DND-41 (cell line): Measurements from ENCODE around the gene CCNG2.

ENCODE experiments used
- ATAC-seq: fragments of 200-7000 bp; cut with Tn5 transposase; 3 replicates; pipeline ENCODE4 v1.9.1; 2021; ENCODE audit warnings: low read depth; ENCODE audit not compliant: insufficient read depth
- DNase-seq: peaks from one replicate; pipeline ENCODE4 v3.0.0-alpha.2; 2020
- H2AFZ ChIP-seq: 2 replicates; pipeline ENCODE4 v1.6.0; 2012; ENCODE audit warnings: low read depth, low read length
- H3K27ac ChIP-seq: 2 replicates; pipeline ENCODE4 v1.5.1; 2012; ENCODE audit warnings: low read length, inconsistent platforms
- H3K27me3 ChIP-seq: fragments of 200-600 bp; sonication (generic); 2 replicates; pipeline ENCODE4 v1.6.0; 2012; ENCODE audit warnings: low read length, mild to moderate bottlenecking, inconsistent platforms; ENCODE audit not compliant: insufficient read depth, poor library complexity
- H3K36me3 ChIP-seq: 2 replicates; pipeline ENCODE4 v1.5.1; 2012; ENCODE audit warnings: low read length, inconsistent platforms; ENCODE audit not compliant: insufficient read depth
- H3K4me1 ChIP-seq: 2 replicates; pipeline ENCODE4 v1.5.1; 2012; ENCODE audit warnings: mild to moderate bottlenecking, low read length; ENCODE audit not compliant: insufficient read depth
- H3K4me2 ChIP-seq: 2 replicates; pipeline ENCODE4 v1.6.0; 2012; ENCODE audit warnings: mild to moderate bottlenecking, moderate library complexity, low read length, inconsistent platforms; ENCODE audit not compliant: insufficient read depth
- H3K4me3 ChIP-seq, 2 experiments: fragments of 200-600 bp in 1 of 2; shearing (Covaris generic) in 1 of 2; 2 replicates each; pipeline ENCODE4 v1.5.1; 2012 to 2016; ENCODE audit warnings: inconsistent platforms in 2 of 2, low read length in 2 of 2, mild to moderate bottlenecking in 2 of 2, low read depth in 1 of 2, moderate library complexity in 1 of 2
- H3K79me2 ChIP-seq: 2 replicates; pipeline ENCODE4 v1.6.0; 2012; ENCODE audit warnings: low read length, inconsistent platforms; ENCODE audit not compliant: insufficient read depth
- H3K9ac ChIP-seq: 2 replicates; pipeline ENCODE4 v1.6.0; 2012; ENCODE audit warnings: low read depth, mild to moderate bottlenecking, inconsistent platforms, low read length, moderate library complexity
- H3K9me3 ChIP-seq: 2 replicates; pipeline ENCODE4 v1.5.1; 2012; ENCODE audit warnings: low read length, moderate library complexity, mild to moderate bottlenecking, inconsistent platforms; ENCODE audit not compliant: insufficient read depth, severe bottlenecking
- H4K20me1 ChIP-seq: 2 replicates; pipeline ENCODE4 v1.6.0; 2012; ENCODE audit warnings: low read length; ENCODE audit not compliant: insufficient read depth
- EZH2 ChIP-seq: IDR thresholded peaks from 3 replicates; pipeline ENCODE4 v1.6.1; 2012; ENCODE audit warnings: borderline replicate concordance, low read depth, mild to moderate bottlenecking, moderate library complexity, low read length, inconsistent platforms; ENCODE audit not compliant: severe bottlenecking
- TF ChIP-seq, protein P1 (sequence below): IDR thresholded peaks from 2 replicates; pipeline ENCODE4 v1.5.1; 2012; ENCODE audit warnings: borderline replicate concordance, low read length, moderate library complexity, mild to moderate bottlenecking; ENCODE audit not compliant: poor library complexity, severe bottlenecking; ENCODE audit errors: extremely low read depth

CCNG2 gene

GRCh38 chr4:77203380-77204197, 46.6 kb downstream of the CCNG2 start:
- Histone ChIP-seq H3K4me1 (no peaks in the 10 kb centered on the region), H2AFZ (no peak overlapping the region), H3K4me2 (no peak overlapping the region), H3K9me3 (no peaks in the 10 kb centered on the region), H3K79me2 (no peaks in the 10 kb centered on the region), H3K27ac (no peak overlapping the region), H3K36me3 (no peaks in the 10 kb centered on the region), H3K27me3 (no peaks in the 10 kb centered on the region), H3K9ac (no peak overlapping the region), H3K4me3 (no peak overlapping the region), H4K20me1 (no peaks in the 10 kb centered on the region)
- no peak for TF ChIP-seq EZH2
- TF ChIP-seq, protein P1, sequence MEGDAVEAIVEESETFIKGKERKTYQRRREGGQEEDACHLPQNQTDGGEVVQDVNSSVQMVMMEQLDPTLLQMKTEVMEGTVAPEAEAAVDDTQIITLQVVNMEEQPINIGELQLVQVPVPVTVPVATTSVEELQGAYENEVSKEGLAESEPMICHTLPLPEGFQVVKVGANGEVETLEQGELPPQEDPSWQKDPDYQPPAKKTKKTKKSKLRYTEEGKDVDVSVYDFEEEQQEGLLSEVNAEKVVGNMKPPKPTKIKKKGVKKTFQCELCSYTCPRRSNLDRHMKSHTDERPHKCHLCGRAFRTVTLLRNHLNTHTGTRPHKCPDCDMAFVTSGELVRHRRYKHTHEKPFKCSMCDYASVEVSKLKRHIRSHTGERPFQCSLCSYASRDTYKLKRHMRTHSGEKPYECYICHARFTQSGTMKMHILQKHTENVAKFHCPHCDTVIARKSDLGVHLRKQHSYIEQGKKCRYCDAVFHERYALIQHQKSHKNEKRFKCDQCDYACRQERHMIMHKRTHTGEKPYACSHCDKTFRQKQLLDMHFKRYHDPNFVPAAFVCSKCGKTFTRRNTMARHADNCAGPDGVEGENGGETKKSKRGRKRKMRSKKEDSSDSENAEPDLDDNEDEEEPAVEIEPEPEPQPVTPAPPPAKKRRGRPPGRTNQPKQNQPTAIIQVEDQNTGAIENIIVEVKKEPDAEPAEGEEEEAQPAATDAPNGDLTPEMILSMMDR = peak; percentile 77
- DNase-seq = peak; percentile 54
- ATAC-seq = peak; percentile 74

DNA sequence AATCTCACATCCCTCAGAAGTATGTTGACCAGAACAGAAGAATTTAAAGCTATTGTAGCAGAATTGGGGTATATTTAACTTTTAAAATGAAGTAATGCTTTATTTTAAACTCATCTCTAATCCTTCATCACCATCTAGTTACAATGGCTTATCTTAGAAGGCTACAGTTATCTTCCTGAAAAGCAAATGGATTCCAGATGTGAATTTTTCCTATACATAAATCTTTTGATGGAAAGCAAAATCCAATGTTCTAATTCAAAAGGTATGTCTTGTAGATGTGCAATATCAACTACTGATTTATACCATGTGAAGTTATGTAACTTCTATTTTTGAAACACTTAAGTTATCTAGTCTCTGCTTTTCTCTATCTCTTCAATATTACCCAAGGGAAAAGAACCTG, 47.6 kb downstream of the CCNG2 start:
- DNase-seq = no peak
- Histone ChIP-seq H3K27ac (no peak overlapping the region), H3K4me2 (no peak overlapping the region), H3K4me3 (no peak overlapping the region), H3K4me1 (no peaks in the 10 kb centered on the region), H3K9me3 (no peaks in the 10 kb centered on the region), H3K9ac (no peak overlapping the region), H3K27me3 (no peaks in the 10 kb centered on the region), H2AFZ (no peak overlapping the region), H3K79me2 (no peaks in the 10 kb centered on the region), H3K36me3 (no peaks in the 10 kb centered on the region), H4K20me1 (no peaks in the 10 kb centered on the region)
- TF ChIP-seq, protein P1 = no peak
- no peak for TF ChIP-seq EZH2
- no peak for ATAC-seq

- no peak overlapping the region for H3K4me3 ChIP-seq
- no peak overlapping the region for H3K9ac ChIP-seq
- no peak overlapping the region for H3K27ac ChIP-seq
- no peak for TF ChIP-seq EZH2
- TF ChIP-seq, protein P1 = no peak
- no peak overlapping the region for H3K4me2 ChIP-seq
- no peaks in the 10 kb centered on the region for H4K20me1 ChIP-seq
- H3K36me3 ChIP-seq = no peaks in the 10 kb centered on the region
- no peaks in the 10 kb centered on the region for H3K27me3 ChIP-seq
- no peak overlapping the region for H2AFZ ChIP-seq
- H3K9me3 ChIP-seq = no peaks in the 10 kb centered on the region
- DNase-seq = no peak
- H3K4me1 ChIP-seq = no peaks in the 10 kb centered on the region
- no peak for ATAC-seq
- no peaks in the 10 kb centered on the region for H3K79me2 ChIP-seq
Measured at GRCh38 chr4:77209012-77209411, 52.0 kb downstream of the CCNG2 start.
